Measurements from ENCODE around the gene IGF2BP3.

Gene IGF2BP3

GRCh38 chr7:23472046-23472445, 1.8 kb upstream of the IGF2BP3 start:
- DNase-seq, result no peak

GRCh38 chr7:23471106-23471859, 992 bp upstream of the IGF2BP3 start:
- peak; percentile 95 for DNase-seq

DNA sequence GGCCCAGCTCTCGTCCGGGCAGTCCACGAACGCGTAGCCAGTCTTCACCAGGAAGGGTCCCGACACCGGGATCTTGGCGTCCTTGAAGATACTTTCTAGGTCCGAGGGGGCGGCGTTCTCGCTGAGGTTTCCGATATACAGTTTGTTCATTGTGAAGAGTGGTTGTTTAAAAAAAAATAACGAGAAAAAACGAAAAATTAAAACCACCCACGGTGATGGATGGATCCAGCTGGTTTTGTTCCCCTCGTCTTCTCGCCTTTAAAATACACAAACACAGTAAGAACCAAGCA, 385 bp downstream of the IGF2BP3 start:
- DNase-seq, result no peak

DNA sequence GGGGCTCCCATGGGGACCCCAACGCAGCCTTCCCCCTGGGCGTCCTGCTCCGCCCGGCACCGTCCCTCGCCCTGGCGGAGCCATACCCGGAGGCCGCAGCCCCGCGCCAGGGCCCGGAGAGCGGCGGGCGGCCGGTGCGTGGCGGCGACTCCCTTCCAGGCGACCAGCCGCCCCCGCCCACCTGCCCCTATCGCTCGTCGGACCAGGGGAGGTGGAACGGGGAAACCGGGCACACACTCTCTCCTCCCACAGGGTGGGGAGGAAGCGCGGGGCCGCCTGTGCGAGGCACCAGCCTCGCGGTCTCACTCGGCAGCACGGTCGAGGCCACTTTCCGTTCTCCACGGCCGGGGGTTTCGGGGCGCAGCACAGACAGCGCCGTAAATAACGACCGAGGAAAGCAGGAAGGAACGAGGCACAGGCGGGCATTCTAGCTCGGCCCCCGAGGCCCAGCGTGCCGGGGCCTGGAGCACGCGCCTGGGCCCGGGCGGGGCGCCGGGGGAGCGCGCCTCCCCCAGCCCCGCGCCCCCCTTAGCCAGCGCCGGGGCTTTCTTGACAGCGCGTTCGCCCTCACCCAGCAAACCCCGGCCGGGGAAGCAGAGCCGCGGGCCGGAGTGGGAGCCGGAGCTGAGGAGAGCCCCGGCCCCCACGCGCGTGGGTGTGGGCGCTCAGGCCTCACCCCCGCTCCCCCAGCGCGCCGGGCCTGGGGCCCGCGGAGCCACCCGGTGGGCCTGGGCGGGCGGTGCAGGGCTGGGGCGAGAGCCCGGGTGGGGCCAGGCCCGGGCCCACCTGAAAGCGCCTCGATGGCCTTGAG, 936 bp downstream of the IGF2BP3 start:
- DNase-seq, result peak; percentile 66

DNA sequence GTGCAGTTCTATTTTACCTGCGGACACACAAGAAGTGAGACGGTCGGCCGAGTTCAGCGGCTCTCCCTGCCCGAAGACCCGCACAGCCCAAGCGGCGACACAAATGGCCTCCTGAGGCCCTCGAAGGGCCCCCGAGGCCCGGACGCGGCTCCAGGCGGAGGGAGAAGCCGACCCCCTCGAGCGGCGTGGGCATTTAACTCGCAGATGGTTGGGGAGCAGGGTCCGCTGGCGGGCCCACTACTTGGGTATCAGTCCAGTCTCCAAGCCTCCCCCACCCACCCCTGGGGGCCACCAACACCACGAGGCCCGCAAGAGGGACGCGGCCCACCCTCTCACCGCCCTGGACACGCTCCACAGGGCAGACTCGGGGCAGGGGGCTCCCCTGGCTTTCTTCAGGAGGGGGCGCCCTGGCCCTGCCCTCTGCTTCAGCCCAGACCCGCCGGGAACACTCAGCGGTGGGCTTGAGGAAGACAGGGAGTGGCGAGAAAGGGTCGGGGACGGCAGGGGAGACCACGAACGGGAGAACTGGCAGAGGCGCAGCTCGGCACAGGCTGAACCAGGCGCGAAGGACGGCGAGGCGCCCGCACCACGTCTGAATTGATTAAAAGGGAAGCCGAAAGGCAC, 1.7 kb downstream of the IGF2BP3 start:
- peak; percentile 60 for DNase-seq

GRCh38 chr7:23467806-23468525, 2.3 kb downstream of the IGF2BP3 start:
- peak; percentile 67 for DNase-seq

- DNase-seq, result no peak
These were observed 2.9 kb downstream of the IGF2BP3 start for GRCh38 chr7:23467291-23467805.

DNA sequence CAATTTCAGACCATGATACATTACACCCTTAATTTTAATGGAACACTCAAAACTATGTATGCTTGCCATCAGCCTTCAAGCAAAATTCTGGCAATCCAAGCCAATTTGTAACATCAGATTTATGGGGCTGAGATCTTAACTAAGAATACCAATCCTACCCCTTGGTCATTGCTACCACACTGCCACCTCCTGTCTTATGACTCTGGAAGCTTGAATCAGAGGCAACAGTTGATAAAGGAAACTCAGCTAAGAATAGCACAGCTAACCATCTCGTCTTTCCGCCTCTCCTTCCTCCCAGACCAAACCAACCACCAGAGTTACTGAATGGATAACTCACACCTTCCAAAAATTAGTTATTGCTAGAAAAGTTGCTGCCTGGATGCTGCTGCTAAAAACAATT, 7.4 kb downstream of the IGF2BP3 start:
- no peak for DNase-seq

- DNase-seq, result no peak
These were observed 12.2 kb downstream of the IGF2BP3 start for GRCh38 chr7:23458044-23458443.

GRCh38 chr7:23456093-23456492, 14.2 kb downstream of the IGF2BP3 start:
- no peak for DNase-seq

DNA sequence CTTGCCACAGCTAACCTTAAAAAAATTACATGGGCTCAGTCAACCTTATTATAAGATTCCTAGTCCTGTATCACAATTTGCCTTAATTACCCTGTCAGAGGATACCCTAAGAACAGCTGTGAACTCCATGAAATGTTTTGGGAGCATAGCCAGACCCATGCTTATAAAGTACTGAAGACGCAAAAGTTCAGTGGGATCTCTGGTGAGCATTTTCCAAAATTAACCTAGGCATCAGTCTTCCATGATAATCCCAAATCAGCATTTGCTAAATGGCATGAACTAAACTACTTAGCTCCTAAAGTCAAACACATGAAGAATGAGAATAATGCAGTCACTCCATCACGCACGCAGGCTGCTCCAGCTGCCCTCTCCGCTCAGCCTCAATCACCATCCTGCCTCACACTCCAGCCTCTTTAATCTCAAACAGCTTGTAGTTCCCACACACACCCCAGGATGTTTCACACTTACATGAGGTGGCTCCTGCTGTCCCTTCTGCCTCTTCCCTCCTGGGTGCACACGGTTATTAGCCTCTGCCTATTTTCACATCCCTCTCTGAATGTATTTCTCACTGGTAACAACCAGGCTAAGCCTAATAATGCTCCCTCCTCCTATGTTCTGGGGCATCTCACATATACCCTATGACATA, 15.3 kb downstream of the IGF2BP3 start:
- DNase-seq, result no peak

DNA sequence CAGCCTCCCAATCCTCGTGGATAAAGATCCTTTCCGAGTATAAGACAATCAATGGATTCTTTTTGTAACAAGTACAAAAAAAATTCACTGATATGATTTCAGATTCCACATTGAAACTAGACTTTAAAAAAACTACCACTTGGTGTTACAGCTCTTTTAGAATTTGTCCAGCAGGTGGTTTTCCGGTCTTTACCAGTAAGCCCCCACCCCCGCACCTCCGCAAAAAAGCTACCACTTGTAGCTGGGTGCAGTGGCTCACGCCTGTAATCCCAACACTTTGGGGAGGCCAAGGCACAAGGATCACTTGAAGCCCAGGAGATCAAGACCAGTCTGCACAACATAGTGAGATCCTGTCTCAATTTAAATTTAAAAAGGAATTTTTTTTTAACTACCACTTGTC, 19.8 kb downstream of the IGF2BP3 start:
- DNase-seq, result no peak

DNA sequence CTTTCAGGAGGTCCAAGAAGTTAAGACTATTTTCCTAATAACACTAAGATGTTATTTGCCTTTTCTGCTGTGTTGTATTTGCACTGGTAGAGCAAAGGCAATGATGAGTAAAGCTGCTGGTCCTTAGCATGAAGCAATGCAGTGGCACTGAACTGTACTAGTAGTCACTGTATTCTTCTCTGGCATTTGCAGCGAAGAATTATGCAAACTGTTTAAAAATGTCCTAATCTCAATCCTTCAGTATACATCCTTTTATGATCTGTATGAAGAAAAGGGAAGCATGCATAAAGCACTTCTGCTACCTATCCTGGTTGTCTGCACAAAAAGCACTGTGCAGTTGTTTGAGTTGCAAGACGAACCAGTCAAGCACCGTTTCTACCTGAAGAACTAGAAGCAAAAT, 20.4 kb downstream of the IGF2BP3 start:
- DNase-seq, result no peak

DNA sequence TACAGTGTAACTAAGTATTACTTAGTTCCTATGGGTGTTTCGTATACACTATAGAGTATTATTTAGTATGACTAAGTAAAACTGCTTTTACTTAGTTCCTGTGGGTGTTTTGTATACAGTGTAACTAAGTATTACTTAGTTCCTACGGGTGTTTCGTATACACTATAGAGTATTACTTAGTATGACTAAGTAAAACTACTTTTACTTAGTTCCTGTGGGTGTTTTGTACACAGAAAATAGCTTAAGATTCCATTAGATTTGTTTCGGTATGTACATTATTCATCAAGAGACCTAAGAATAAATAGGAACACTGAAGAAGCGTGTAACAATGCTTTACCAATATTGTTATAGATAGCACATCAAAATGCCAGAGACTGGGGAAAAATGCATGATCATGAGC, 25.0 kb downstream of the IGF2BP3 start:
- no peak for DNase-seq

DNA sequence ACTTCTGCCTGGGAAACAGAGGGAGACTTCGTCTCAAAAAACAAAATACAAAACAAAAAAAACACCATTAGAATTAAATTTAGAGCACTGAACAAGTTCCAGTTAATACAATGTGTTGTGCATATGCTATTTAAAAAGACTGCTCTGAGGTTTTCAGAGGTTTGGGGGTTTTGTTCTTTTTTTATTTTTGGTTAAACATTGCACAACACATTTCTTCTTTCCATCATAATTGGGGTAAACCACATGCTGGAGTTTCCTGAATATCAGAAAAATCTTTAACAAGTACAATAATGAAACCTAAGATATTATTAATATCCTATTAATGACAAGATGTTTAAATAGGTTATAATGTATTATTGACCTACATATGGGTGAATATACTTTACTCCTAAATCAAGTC, 26.3 kb downstream of the IGF2BP3 start:
- DNase-seq, result no peak

DNA sequence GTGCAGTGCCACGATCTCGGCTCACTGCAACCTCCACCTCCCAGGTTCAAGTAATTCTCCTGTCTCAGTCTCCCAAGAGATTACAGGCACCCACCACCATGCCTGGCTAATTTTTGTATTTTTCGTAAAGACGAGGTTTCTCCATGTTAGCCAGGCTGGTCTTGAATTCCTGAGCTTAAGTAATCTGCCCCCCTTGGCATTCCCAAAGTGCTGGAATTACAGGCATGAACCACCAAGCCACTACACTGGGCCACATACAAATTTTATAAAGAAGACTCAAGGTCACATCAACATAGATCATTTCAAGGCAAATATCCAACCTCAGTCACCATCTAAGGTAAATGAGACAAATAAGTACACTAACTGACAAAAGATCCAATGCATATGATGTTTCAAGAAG, 32.1 kb downstream of the IGF2BP3 start:
- DNase-seq, result no peak

DNA sequence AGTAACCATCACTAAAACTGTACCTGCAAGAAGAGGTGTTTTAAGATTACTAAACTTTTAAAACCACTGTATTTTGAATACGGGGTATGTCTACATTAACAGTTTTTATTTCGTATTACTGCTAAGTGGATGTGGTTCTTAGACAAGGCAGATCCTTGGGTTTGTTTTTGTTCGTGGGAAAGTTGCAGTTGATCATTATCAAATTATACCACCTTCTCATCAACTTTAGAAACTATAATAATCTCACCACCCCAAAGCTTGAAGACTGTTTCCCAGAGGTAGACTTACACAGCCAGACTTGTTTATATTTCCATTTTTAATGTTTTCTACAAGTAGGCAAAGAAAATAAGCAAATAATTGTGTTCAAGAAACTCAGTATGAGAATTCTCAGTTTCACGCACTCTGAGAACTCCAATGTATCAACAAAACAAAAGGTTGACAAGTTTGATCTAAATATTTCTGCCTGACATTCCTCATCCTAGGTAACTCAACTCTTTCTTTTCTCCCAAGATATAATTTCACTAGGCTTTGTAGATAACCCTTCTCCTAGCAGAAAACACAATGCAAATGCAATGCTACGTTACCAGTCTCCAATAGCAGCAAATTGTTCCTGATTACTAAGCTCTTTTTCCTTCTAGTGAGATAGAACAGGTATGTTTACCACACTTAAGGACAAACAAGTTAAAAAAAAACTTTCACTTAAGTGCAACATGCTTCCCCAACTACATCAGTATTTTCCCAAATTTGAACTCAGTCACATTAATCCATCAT, 36.0 kb downstream of the IGF2BP3 start:
- DNase-seq, result no peak

GRCh38 chr7:23431702-23432199, 38.5 kb downstream of the IGF2BP3 start:
- no peak for DNase-seq

DNA sequence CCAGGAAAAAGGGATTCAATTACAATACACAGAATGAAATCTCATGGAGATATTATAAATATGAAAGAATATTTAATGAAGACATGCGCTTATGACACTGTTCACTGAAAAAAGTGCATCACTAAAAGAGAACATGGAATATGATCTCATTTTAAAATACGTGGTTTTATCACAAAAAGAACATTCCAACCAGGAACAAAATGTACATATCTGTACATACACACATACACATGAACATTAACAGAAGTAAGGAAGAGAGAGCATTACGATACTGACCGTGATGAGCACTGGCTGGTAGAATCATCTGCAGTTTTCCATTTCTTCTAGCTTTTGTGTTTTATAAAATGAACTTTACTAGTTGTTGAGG, 39.4 kb downstream of the IGF2BP3 start:
- DNase-seq, result no peak

DNA sequence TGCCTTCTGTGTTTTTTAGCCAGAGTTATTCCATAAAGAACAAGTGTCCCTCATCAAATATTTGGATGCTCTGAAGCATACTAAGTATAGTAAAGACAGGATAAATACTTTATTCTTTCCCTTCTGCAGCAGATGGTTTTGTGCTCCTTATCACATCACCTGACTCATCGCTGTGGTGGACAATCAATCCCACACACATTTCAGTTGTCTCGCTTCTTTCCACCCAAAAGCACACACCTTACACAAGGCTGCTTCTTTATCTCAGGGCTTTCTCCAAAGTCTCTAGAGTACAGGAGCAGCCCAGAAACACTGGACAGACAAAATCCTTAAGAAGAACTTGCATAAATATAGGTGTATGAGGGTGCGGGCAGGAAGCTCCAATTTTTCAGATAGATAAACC, 43.4 kb downstream of the IGF2BP3 start:
- DNase-seq, result no peak

- no peak for DNase-seq
These were observed 47.4 kb downstream of the IGF2BP3 start for GRCh38 chr7:23422909-23423308.

DNA sequence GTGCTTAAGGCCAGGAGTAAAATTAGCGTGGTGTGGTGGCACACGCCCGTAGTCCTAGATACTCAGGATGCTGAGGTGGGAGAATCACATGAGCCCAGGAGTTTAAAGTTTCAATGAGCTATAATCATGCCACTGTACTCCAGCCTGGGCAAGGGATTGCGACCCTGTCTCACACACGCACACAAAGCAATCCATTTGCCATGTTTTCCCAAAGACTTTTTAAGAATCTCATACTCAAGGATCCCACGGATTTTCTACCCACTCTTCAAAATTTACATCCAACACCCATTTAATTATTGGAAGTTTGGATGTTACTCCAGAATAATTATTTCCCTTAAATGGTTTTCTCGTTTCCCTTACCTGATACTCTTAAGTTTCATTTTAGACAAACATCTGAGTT, 47.9 kb downstream of the IGF2BP3 start:
- no peak for DNase-seq
